Cardiac septum (tissue), 1 donor: ENCODE measurements around the gene GIPC1. TPM values are rescaled to one million over a fixed set of nuclear protein-coding genes. Genes with fewer than 3 reads are reported as not detected.
"Not testable (repeated sequence)": the region's sequence is repeated elsewhere in the genome, so short reads cannot be mapped to it uniquely, and the experiment has no call there.

Experiments used
- DNase-seq: peaks from one replicate; pipeline ENCODE4 v3.0.0-alpha.2; 2020; ENCODE audit warnings: low spot score
- intact Hi-C: fragments of 100-400 bp; cut with DNase I; formaldehyde crosslinking; loops from one replicate; pipeline ENCODE4 v1.14.0; 2022
- total RNA-seq: library from RNA; stranded (reverse); fragmentation: NEBNext Ultra II Directional; extraction: Animal tissue kit (Norgen Biotek cat#: 25700); gene quantifications from one replicate; pipeline ENCODE4 v1.2.1, GENCODE V29; 2021
- donor health status: DM: no; HTN: no; CAD: no.

Gene GIPC1
- total RNA-seq, 1 donor from 2014 or later, result 49.5 TPM

- intact Hi-C loops, result no loop called here
- DNase-seq, result no peak
Observed at GRCh38 chr19:14519245-14519859, 23.4 kb upstream of the GIPC1 start.

- intact Hi-C loops, result loop anchor here (1.0 kb wide), 1 partner anchor 22 kb away; the partner anchor contains the start of gene GIPC1
- DNase-seq, result peak; percentile 95
Observed at GRCh38 chr19:14517840-14518505, 22.0 kb upstream of the GIPC1 start, which contains the start of gene DNAJB1. Gene DNAJB1, minus strand, starts transcription at chr19:14518397. Its CDS starts 48 bp downstream, at chr19:14518349.

- intact Hi-C loops, result no loop called here
- DNase-seq, result no peak
Observed at GRCh38 chr19:14517446-14517839, 21.5 kb upstream of the GIPC1 start.

GRCh38 chr19:14516746-14517438, 21.0 kb upstream of the GIPC1 start:
- intact Hi-C loops, result no loop called here

GRCh38 chr19:14516048-14516534, 20.2 kb upstream of the GIPC1 start:
- intact Hi-C loops, result no loop called here
- DNase-seq, result no peak

More at GRCh38 chr19:14516746-14517438, 21.0 kb upstream of the GIPC1 start:
- no peak for DNase-seq

- DNase-seq, result no peak
- intact Hi-C loops, result no loop called here
Observed at GRCh38 chr19:14515501-14516047, 19.6 kb upstream of the GIPC1 start.

GRCh38 chr19:14514215-14514863, 18.4 kb upstream of the GIPC1 start:
- no peak for DNase-seq
- intact Hi-C loops, result no loop called here

GRCh38 chr19:14512406-14512961, 16.6 kb upstream of the GIPC1 start:
- intact Hi-C loops, result no loop called here
- DNase-seq, result no peak

- intact Hi-C loops, result no loop called here
- DNase-seq, result no peak
Observed at GRCh38 chr19:14511229-14511593, 15.3 kb upstream of the GIPC1 start.

- DNase-seq, result no peak
- intact Hi-C loops, result no loop called here
Observed at GRCh38 chr19:14510311-14511228, 14.6 kb upstream of the GIPC1 start.

- intact Hi-C loops, result no loop called here
- DNase-seq, result no peak
Observed at GRCh38 chr19:14507704-14508542, 12.0 kb upstream of the GIPC1 start.

GRCh38 chr19:14505488-14506239, 9.7 kb upstream of the GIPC1 start:
- intact Hi-C loops, result no loop called here
- no peak for DNase-seq

GRCh38 chr19:14504575-14504974, 8.6 kb upstream of the GIPC1 start:
- DNase-seq, intact Hi-C loops: not testable (repeated sequence)

- DNase-seq, result no peak
- intact Hi-C loops, result no loop called here
Observed at GRCh38 chr19:14503285-14503684, 7.4 kb upstream of the GIPC1 start.

GRCh38 chr19:14502334-14503092, 6.6 kb upstream of the GIPC1 start:
- DNase-seq, result no peak
- intact Hi-C loops, result no loop called here

- intact Hi-C loops, result no loop called here
- no peak for DNase-seq
Observed at GRCh38 chr19:14497228-14497921, 1.4 kb upstream of the GIPC1 start.
